DND-41 (cell line): ENCODE results near the gene FOLR2.

Experiments used
- ATAC-seq: fragments of 200-7000 bp; cut with Tn5 transposase; 3 replicates; pipeline ENCODE4 v1.9.1; 2021; ENCODE audit warnings: low read depth; ENCODE audit not compliant: insufficient read depth
- DNase-seq: peaks from one replicate; pipeline ENCODE4 v3.0.0-alpha.2; 2020
- H2AFZ ChIP-seq: 2 replicates; pipeline ENCODE4 v1.6.0; 2012; ENCODE audit warnings: low read depth, low read length
- H3K27ac ChIP-seq: 2 replicates; pipeline ENCODE4 v1.5.1; 2012; ENCODE audit warnings: low read length, inconsistent platforms
- H3K27me3 ChIP-seq: fragments of 200-600 bp; sonication (generic); 2 replicates; pipeline ENCODE4 v1.6.0; 2012; ENCODE audit warnings: low read length, mild to moderate bottlenecking, inconsistent platforms; ENCODE audit not compliant: insufficient read depth, poor library complexity
- H3K36me3 ChIP-seq: 2 replicates; pipeline ENCODE4 v1.5.1; 2012; ENCODE audit warnings: low read length, inconsistent platforms; ENCODE audit not compliant: insufficient read depth
- H3K4me1 ChIP-seq: 2 replicates; pipeline ENCODE4 v1.5.1; 2012; ENCODE audit warnings: mild to moderate bottlenecking, low read length; ENCODE audit not compliant: insufficient read depth
- H3K4me2 ChIP-seq: 2 replicates; pipeline ENCODE4 v1.6.0; 2012; ENCODE audit warnings: mild to moderate bottlenecking, moderate library complexity, low read length, inconsistent platforms; ENCODE audit not compliant: insufficient read depth
- H3K4me3 ChIP-seq, 2 experiments: fragments of 200-600 bp in 1 of 2; shearing (Covaris generic) in 1 of 2; 2 replicates each; pipeline ENCODE4 v1.5.1; 2012 to 2016; ENCODE audit warnings: inconsistent platforms in 2 of 2, low read length in 2 of 2, mild to moderate bottlenecking in 2 of 2, low read depth in 1 of 2, moderate library complexity in 1 of 2
- H3K79me2 ChIP-seq: 2 replicates; pipeline ENCODE4 v1.6.0; 2012; ENCODE audit warnings: low read length, inconsistent platforms; ENCODE audit not compliant: insufficient read depth
- H3K9ac ChIP-seq: 2 replicates; pipeline ENCODE4 v1.6.0; 2012; ENCODE audit warnings: low read depth, mild to moderate bottlenecking, inconsistent platforms, low read length, moderate library complexity
- H3K9me3 ChIP-seq: 2 replicates; pipeline ENCODE4 v1.5.1; 2012; ENCODE audit warnings: low read length, moderate library complexity, mild to moderate bottlenecking, inconsistent platforms; ENCODE audit not compliant: insufficient read depth, severe bottlenecking
- H4K20me1 ChIP-seq: 2 replicates; pipeline ENCODE4 v1.6.0; 2012; ENCODE audit warnings: low read length; ENCODE audit not compliant: insufficient read depth
- EZH2 ChIP-seq: IDR thresholded peaks from 3 replicates; pipeline ENCODE4 v1.6.1; 2012; ENCODE audit warnings: borderline replicate concordance, low read depth, mild to moderate bottlenecking, moderate library complexity, low read length, inconsistent platforms; ENCODE audit not compliant: severe bottlenecking
- TF ChIP-seq, protein P1 (sequence below): IDR thresholded peaks from 2 replicates; pipeline ENCODE4 v1.5.1; 2012; ENCODE audit warnings: borderline replicate concordance, low read length, moderate library complexity, mild to moderate bottlenecking; ENCODE audit not compliant: poor library complexity, severe bottlenecking; ENCODE audit errors: extremely low read depth

The FOLR2 gene

GRCh38 chr11:72251614-72252013, 35.0 kb downstream of the FOLR2 start:
- peaks cover 3% of the 10 kb centered on the region for H3K27me3 ChIP-seq
- ATAC-seq = no peak

GRCh38 chr11:72253392-72253791, 36.8 kb downstream of the FOLR2 start:
- Histone ChIP-seq H3K27ac (no peak overlapping the region), H3K9me3 (no peaks in the 10 kb centered on the region), H3K79me2 (no peaks in the 10 kb centered on the region), H3K4me1 (no peaks in the 10 kb centered on the region), H3K4me3 (no peak overlapping the region), H3K36me3 (no peaks in the 10 kb centered on the region), H3K27me3 (peaks cover 3% of the 10 kb centered on the region), H3K4me2 (no peak overlapping the region), H3K9ac (no peak overlapping the region), H4K20me1 (no peaks in the 10 kb centered on the region; the same call in 1 of the 2 replicates), H2AFZ (no peak overlapping the region)
- ATAC-seq = no peak
- TF ChIP-seq, protein P1, sequence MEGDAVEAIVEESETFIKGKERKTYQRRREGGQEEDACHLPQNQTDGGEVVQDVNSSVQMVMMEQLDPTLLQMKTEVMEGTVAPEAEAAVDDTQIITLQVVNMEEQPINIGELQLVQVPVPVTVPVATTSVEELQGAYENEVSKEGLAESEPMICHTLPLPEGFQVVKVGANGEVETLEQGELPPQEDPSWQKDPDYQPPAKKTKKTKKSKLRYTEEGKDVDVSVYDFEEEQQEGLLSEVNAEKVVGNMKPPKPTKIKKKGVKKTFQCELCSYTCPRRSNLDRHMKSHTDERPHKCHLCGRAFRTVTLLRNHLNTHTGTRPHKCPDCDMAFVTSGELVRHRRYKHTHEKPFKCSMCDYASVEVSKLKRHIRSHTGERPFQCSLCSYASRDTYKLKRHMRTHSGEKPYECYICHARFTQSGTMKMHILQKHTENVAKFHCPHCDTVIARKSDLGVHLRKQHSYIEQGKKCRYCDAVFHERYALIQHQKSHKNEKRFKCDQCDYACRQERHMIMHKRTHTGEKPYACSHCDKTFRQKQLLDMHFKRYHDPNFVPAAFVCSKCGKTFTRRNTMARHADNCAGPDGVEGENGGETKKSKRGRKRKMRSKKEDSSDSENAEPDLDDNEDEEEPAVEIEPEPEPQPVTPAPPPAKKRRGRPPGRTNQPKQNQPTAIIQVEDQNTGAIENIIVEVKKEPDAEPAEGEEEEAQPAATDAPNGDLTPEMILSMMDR = no peak
- no peak for TF ChIP-seq EZH2
- no peak for DNase-seq

More at GRCh38 chr11:72251614-72252013, 35.0 kb downstream of the FOLR2 start:
- no peak overlapping the region for H2AFZ ChIP-seq
- H4K20me1 ChIP-seq = no peaks in the 10 kb centered on the region; the same call in 1 of the 2 replicates
- no peak overlapping the region for H3K4me3 ChIP-seq
- H3K4me2 ChIP-seq = no peak overlapping the region
- DNase-seq = no peak
- H3K36me3 ChIP-seq = no peaks in the 10 kb centered on the region
- TF ChIP-seq, protein P1 = no peak
- TF ChIP-seq EZH2 = no peak
- H3K4me1 ChIP-seq = no peaks in the 10 kb centered on the region
- H3K9ac ChIP-seq = no peak overlapping the region
- no peaks in the 10 kb centered on the region for H3K9me3 ChIP-seq
- no peak overlapping the region for H3K27ac ChIP-seq
- H3K79me2 ChIP-seq = no peaks in the 10 kb centered on the region

- H3K4me2 ChIP-seq = no peak overlapping the region
- no peaks in the 10 kb centered on the region; the same call in 1 of the 2 replicates for H4K20me1 ChIP-seq
- DNase-seq = no peak
- no peak overlapping the region for H3K4me3 ChIP-seq
- H3K36me3 ChIP-seq = no peaks in the 10 kb centered on the region
- H3K9me3 ChIP-seq = no peaks in the 10 kb centered on the region
- H3K79me2 ChIP-seq = no peaks in the 10 kb centered on the region
- TF ChIP-seq, protein P1 = no peak
- no peak for TF ChIP-seq EZH2
- ATAC-seq = no peak
- H2AFZ ChIP-seq = no peak overlapping the region
- H3K27me3 ChIP-seq = peaks cover 3% of the 10 kb centered on the region
- H3K27ac ChIP-seq = no peak overlapping the region
- no peak overlapping the region for H3K9ac ChIP-seq
- no peaks in the 10 kb centered on the region for H3K4me1 ChIP-seq
Measured at GRCh38 chr11:72254299-72254993, 37.9 kb downstream of the FOLR2 start.
